ENCODE measurements around the gene SREBF1. TPM values are rescaled to one million over a fixed set of nuclear protein-coding genes. Genes with fewer than 3 reads are reported as not detected.

SREBF1 gene
- total RNA-seq, 3 donors from 2014 or later (not counting 1 experiment from before 2014, with no cell fraction given) = 80.7 to 208 (median 119) TPM

DNA sequence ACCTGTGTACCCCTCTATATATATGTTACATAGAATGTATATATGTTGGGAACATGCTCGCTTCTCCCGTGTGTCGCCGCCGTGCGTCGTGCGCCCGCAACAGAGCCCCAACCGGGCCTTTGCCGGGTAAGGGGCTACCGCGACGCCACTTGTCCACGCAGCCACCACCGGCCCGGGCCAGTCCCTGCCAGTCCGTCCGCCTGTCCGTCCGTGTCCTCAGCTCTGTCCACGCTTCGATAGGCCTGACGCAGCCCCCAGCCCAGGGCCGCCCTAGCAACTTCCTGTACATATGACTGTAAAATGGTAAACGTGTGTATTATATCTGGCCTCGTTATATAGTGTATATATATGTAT lies 25.9 kb downstream of the SREBF1 start:
- ATAC-seq (no peak), DNase-seq (no peak)
- Mint-ChIP-seq H3K4me1 (peaks cover 7 to 33% of the 10 kb centered on the region in 2 donors), H3K4me3 (no peak overlapping the region), H3K27ac (peak overlapping the region in 1 of 2 donors; percentile 40), H3K9me3 (no peaks in the 10 kb centered on the region), H3K27me3 (ENCODE audit: low read depth in 2 of 2) (no peaks in the 10 kb centered on the region), H3K36me3 (no peaks in the 10 kb centered on the region)
- Histone ChIP-seq H3K36me3 (ENCODE audit: control insufficient read depth, insufficient read depth, low read length) (peaks cover 12% of the 10 kb centered on the region), H3K4me1 (ENCODE audit: control insufficient read depth, insufficient read depth, low read length) (peaks cover 19% of the 10 kb centered on the region), H3K27me3 (ENCODE audit: control insufficient read depth, insufficient read depth, low read length) (no peaks in the 10 kb centered on the region), H3K27ac (ENCODE audit: low read length) (no peak overlapping the region), H3K9me3 (ENCODE audit: control insufficient read depth, insufficient read depth, low read length) (no peaks in the 10 kb centered on the region), H3K4me3 (ENCODE audit: low read length) (no peak overlapping the region)
- TF ChIP-seq, protein P1, sequence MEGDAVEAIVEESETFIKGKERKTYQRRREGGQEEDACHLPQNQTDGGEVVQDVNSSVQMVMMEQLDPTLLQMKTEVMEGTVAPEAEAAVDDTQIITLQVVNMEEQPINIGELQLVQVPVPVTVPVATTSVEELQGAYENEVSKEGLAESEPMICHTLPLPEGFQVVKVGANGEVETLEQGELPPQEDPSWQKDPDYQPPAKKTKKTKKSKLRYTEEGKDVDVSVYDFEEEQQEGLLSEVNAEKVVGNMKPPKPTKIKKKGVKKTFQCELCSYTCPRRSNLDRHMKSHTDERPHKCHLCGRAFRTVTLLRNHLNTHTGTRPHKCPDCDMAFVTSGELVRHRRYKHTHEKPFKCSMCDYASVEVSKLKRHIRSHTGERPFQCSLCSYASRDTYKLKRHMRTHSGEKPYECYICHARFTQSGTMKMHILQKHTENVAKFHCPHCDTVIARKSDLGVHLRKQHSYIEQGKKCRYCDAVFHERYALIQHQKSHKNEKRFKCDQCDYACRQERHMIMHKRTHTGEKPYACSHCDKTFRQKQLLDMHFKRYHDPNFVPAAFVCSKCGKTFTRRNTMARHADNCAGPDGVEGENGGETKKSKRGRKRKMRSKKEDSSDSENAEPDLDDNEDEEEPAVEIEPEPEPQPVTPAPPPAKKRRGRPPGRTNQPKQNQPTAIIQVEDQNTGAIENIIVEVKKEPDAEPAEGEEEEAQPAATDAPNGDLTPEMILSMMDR (IDR thresholded peaks at IDR 0.05) = no peak
- 98% methylated on average over 24 of the region's 27 CpGs for WGBS (ENCODE audit: insufficient coverage)
- intact Hi-C loops (cut with micrococcal nuclease) = no loop called here

DNA sequence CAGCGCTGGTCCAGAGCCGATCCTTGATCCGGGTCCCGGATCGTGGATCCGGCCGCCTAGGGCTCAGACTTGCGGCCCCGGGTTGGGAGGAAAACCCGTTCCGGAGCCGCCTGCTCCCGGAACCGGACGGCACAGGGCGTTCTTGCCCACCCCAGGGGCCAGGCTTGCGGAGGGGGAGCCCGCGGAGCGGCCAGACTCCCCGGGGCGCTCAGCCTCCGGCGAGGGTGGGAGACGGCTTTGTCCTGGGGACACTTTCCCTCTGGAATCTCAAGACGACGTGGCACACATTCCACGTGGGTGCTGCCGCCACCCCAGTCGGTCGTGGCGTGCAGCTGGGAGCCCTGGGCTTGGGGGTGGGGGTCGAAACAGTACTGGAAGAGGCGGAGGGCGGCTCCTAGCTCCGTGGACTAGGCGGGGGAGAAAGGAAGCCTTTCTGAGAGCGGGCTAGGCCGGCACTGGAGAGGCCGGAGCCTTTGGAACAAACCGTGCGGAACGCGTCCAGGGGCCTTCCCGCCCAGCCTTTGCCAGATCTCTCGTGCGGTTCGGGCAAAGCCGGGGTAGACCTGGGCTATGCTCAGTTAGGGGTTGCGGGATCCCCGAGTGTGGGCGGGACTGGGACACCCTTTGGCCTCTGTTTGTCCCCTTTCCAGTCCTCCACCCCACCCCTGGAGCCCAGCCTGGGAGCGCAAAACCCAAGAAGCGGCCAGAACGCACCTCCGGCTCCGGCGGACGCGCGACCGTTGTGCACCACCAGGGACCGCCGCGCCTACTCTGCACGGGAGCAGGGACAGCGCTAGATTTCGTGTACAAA lies 26.5 kb downstream of the SREBF1 start:
- no peak overlapping the region for H3K27ac ChIP-seq (ENCODE audit: low read length)
- H3K4me3 ChIP-seq (ENCODE audit: low read length) = no peak overlapping the region
- no peaks in the 10 kb centered on the region for H3K27me3 Mint-ChIP-seq (ENCODE audit: low read depth in 2 of 2)
- H3K36me3 ChIP-seq (ENCODE audit: control insufficient read depth, insufficient read depth, low read length) = peaks cover 15% of the 10 kb centered on the region
- DNase-seq = no peak
- peaks cover 19% of the 10 kb centered on the region for H3K4me1 ChIP-seq (ENCODE audit: control insufficient read depth, insufficient read depth, low read length)
- ATAC-seq = no peak
- intact Hi-C loops (cut with micrococcal nuclease) = no loop called here
- no peaks in the 10 kb centered on the region for H3K36me3 Mint-ChIP-seq
- peaks cover 7 to 35% of the 10 kb centered on the region in 2 donors for H3K4me1 Mint-ChIP-seq
- H3K27me3 ChIP-seq (ENCODE audit: control insufficient read depth, insufficient read depth, low read length) = no peaks in the 10 kb centered on the region
- TF ChIP-seq, protein P1 (IDR thresholded peaks at IDR 0.05) = no peak
- peak overlapping the region in 1 of 2 donors; percentile 40 for H3K27ac Mint-ChIP-seq
- H3K4me3 Mint-ChIP-seq = no peak overlapping the region
- WGBS (ENCODE audit: insufficient coverage) = 96% methylated on average over 62 of the region's 68 CpGs
- H3K9me3 Mint-ChIP-seq = no peaks in the 10 kb centered on the region
- H3K9me3 ChIP-seq (ENCODE audit: control insufficient read depth, insufficient read depth, low read length) = no peaks in the 10 kb centered on the region

DNA sequence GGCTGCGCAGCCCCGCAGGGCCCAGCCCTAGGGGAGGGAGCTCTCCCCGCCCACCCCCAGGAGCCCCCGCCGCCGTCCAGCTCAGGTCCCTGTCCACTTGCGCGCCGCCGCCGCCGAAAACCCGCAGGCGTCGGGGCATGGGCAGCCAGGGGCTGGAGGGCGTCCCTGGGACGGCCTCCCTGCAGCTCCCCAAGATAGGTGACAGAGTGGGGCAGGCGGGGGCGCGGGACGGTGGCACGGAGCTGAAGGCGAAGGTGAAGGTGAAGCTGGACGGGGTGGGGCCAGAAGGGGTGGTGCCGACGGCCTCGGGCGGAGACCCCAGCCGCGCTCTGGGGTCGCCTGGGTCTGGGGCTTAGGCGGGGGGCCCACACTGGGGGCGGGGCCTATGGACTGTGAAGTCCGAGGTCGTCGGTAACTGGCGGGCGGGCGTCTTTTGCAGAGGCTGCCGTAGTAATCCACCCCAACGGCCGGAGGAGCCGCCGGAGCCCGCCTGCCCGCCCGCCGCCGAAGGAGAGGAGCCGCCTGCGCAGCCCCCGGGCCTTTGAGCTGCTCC lies 27.2 kb downstream of the SREBF1 start:
- Histone ChIP-seq H3K36me3 (ENCODE audit: control insufficient read depth, insufficient read depth, low read length) (peaks cover 17% of the 10 kb centered on the region), H3K27me3 (ENCODE audit: control insufficient read depth, insufficient read depth, low read length) (no peaks in the 10 kb centered on the region), H3K9me3 (ENCODE audit: control insufficient read depth, insufficient read depth, low read length) (no peaks in the 10 kb centered on the region), H3K4me1 (ENCODE audit: control insufficient read depth, insufficient read depth, low read length) (peaks cover 19% of the 10 kb centered on the region), H3K4me3 (ENCODE audit: low read length) (no peak overlapping the region), H3K27ac (ENCODE audit: low read length) (no peak overlapping the region)
- Mint-ChIP-seq H3K9me3 (no peaks in the 10 kb centered on the region), H3K4me1 (peaks cover 7 to 35% of the 10 kb centered on the region in 2 donors), H3K4me3 (no peak overlapping the region), H3K36me3 (no peaks in the 10 kb centered on the region), H3K27me3 (ENCODE audit: low read depth in 2 of 2) (no peaks in the 10 kb centered on the region), H3K27ac (no peak overlapping the region)
- TF ChIP-seq, protein P1 (IDR thresholded peaks at IDR 0.05) = no peak
- no peak for DNase-seq
- 93% methylated on average over 50 of the region's 52 CpGs for WGBS (ENCODE audit: insufficient coverage)
- intact Hi-C loops (cut with micrococcal nuclease) = no loop called here
- no peak for ATAC-seq

All from natural killer cell (primary cell).